ENCODE data around the gene IGFBP5. TPM values are rescaled to one million over a fixed set of nuclear protein-coding genes. Genes with fewer than 3 reads are reported as not detected.

Gene IGFBP5
- polyA plus RNA-seq, 1 of the 3 experiments (the other 2 are of a cell fraction), result 323 TPM

- TF ChIP-seq REST (IDR thresholded peaks at IDR 0.05; ENCODE audit: low read depth, low read length) (no peak), RXRA (IDR thresholded peaks at IDR 0.05; ENCODE audit: borderline replicate concordance, low read depth) (no peak), USF2 (IDR thresholded peaks at IDR 0.05; ENCODE audit: borderline replicate concordance, low read depth, low read length) (no peak), JUND (IDR thresholded peaks at IDR 0.05) (no peak), GABPA (IDR thresholded peaks at IDR 0.05; ENCODE audit: low read depth) (no peak), GATA2 (CRISPR knock-in tag; IDR thresholded peaks at IDR 0.05) (no peak)
Measured at GRCh38 chr2:216702756-216703155, 7.4 kb upstream of the IGFBP5 start (continued).

- H3F3A ChIP-seq (replicated peaks; ENCODE audit: insufficient read depth), result peaks cover under 1% of the 10 kb centered on the region
- TF ChIP-seq FOXJ3 (CRISPR knock-in tag; IDR thresholded peaks at IDR 0.05) (no peak), SIN3A (IDR thresholded peaks at IDR 0.05; ENCODE audit: borderline replicate concordance, low read depth, low read length) (no peak), CTCF (IDR thresholded peaks at IDR 0.05) (no peak), SMC3 (IDR thresholded peaks at IDR 0.05; ENCODE audit: low read depth, low read length) (no peak), POLR2AphosphoS5 (IDR thresholded peaks at IDR 0.05; ENCODE audit: low read depth, low read length) (no peak), JUND (IDR thresholded peaks at IDR 0.05) (no peak)
- H3K36me3 ChIP-seq (replicated peaks in 1 of 2; ENCODE audit: control insufficient read depth in 1 of 2, insufficient read depth in 2 of 2, low read length in 1 of 2), result no peaks in the 10 kb centered on the region
- no peak overlapping the region for H3K4me2 ChIP-seq
- no peaks in the 10 kb centered on the region for H3K9me2 ChIP-seq
- no peaks in the 10 kb centered on the region for H3K27me3 ChIP-seq (ENCODE audit: insufficient read depth)
- no peaks in the 10 kb centered on the region for H4K20me1 ChIP-seq (ENCODE audit: insufficient read depth)
- no peaks in the 10 kb centered on the region for H3K9me3 ChIP-seq
- no peak overlapping the region for H3K9ac ChIP-seq
- H3K27ac ChIP-seq (ENCODE audit: low read depth in 2 of 2, low read length in 1 of 2), result no peak overlapping the region
- POLR2A ChIA-PET, result no interaction called here
- no peak for DNase-seq
- no peaks in the 10 kb centered on the region for H3K79me2 ChIP-seq (ENCODE audit: insufficient read depth)
- CTCF ChIA-PET, result interaction anchor here (1.1 to 1.9 kb wide), 2 partner anchors 91 to 465 kb away, joined by 4 to 8 read pairs; no protein-coding TSS in a partner anchor
- H2AFZ ChIP-seq (ENCODE audit: low read depth), result no peak overlapping the region
- 83% methylated on average over 7 of the region's 7 CpGs for WGBS (ENCODE audit: low lambda C conversion rate)
- no peak overlapping the region for H3K4me3 ChIP-seq (ENCODE audit: low read depth in 2 of 2, low read length in 1 of 2)
- H3K4me1 ChIP-seq (ENCODE audit: control insufficient read depth in 1 of 2, insufficient read depth in 2 of 2, low read depth in 1 of 2, low read length in 1 of 2), result peaks cover 23 to 32% of the 10 kb centered on the region in 2 experiments; a peak in 3 of 4 replicates
Measured at GRCh38 chr2:216701544-216701943, 6.2 kb upstream of the IGFBP5 start.
